ENCODE measurements around the gene OR1K1. TPM values are rescaled to one million over a fixed set of nuclear protein-coding genes. Genes with fewer than 3 reads are reported as not detected.

The OR1K1 gene
- total RNA-seq, 1 experiment from 2014 or later = not detected

DNA sequence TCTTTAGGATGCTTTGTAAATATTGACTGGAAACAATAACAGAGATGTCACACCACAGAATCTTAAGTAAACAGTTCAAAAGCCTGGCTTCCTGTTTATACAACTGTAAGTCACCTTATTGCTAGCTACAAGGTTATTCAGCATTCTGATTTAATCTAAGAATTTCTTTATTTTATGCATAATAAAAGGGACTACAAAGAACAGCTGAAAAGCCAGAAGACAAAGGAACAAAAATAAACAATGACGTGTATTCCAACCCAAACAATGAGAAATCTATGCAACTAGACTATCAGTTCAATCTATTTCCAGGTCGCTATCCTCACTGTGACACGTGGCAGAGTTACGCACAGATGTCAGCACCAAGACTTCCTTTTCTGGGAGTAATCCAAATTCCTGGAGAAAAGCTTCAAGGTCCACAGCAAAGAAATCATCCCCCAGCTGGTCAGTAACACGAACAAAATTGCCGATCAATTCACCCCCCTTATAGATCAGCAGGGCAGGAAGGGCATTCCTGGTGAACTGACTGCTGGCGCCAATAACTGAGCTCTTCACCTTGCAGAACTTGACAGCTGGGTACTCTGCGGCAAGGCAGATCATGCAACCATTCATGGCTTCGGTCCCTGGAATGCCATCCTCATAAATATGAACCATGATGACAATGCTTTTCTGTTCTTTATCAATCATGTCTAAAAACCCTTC is 20.0 kb downstream of the OR1K1 start:
- Histone ChIP-seq H3K36me3 (ENCODE audit: low read depth) (peaks cover 10% of the 10 kb centered on the region), H3K4me3 (no peak overlapping the region), H3K4me2 (no peak overlapping the region), H4K20me1 (ENCODE audit: insufficient read depth) (no peaks in the 10 kb centered on the region), H3F3A (ENCODE audit: insufficient read depth, low read depth) (no peaks in the 10 kb centered on the region), H3K9me2 (ENCODE audit: insufficient read depth) (no peaks in the 10 kb centered on the region), H3K4me1 (replicated peaks; ENCODE audit: insufficient read depth) (no peaks in the 10 kb centered on the region), H2AFZ (no peak overlapping the region), H3K9me3 (ENCODE audit: insufficient read depth, low read depth) (no peaks in the 10 kb centered on the region), H3K27me3 (ENCODE audit: insufficient read depth, low read depth) (no peaks in the 10 kb centered on the region), H3K27ac (no peak overlapping the region), H3K79me2 (ENCODE audit: low read depth) (no peaks in the 10 kb centered on the region; the same call in 1 of the 2 replicates)
- DNase-seq = no peak
- no TSS peak for BruUV-seq (replicated peaks)
- ChIA-PET CTCF (no interaction called here), POLR2A (ENCODE audit: unreplicated experiment) (no interaction called here)
- intact Hi-C loops (cut with micrococcal nuclease; ENCODE audit: unreplicated experiment) = loop anchor here (10.0 kb wide), 2 partner anchors 535 to 1275 kb away; partner anchors contain the start of gene CRB2
- TF ChIP-seq, protein P1, sequence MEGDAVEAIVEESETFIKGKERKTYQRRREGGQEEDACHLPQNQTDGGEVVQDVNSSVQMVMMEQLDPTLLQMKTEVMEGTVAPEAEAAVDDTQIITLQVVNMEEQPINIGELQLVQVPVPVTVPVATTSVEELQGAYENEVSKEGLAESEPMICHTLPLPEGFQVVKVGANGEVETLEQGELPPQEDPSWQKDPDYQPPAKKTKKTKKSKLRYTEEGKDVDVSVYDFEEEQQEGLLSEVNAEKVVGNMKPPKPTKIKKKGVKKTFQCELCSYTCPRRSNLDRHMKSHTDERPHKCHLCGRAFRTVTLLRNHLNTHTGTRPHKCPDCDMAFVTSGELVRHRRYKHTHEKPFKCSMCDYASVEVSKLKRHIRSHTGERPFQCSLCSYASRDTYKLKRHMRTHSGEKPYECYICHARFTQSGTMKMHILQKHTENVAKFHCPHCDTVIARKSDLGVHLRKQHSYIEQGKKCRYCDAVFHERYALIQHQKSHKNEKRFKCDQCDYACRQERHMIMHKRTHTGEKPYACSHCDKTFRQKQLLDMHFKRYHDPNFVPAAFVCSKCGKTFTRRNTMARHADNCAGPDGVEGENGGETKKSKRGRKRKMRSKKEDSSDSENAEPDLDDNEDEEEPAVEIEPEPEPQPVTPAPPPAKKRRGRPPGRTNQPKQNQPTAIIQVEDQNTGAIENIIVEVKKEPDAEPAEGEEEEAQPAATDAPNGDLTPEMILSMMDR (conservative IDR thresholded peaks at IDR 0.05) = no peak
- TF ChIP-seq EZH2 (IDR thresholded peaks at IDR 0.05; ENCODE audit: low read depth) = no peak

DNA sequence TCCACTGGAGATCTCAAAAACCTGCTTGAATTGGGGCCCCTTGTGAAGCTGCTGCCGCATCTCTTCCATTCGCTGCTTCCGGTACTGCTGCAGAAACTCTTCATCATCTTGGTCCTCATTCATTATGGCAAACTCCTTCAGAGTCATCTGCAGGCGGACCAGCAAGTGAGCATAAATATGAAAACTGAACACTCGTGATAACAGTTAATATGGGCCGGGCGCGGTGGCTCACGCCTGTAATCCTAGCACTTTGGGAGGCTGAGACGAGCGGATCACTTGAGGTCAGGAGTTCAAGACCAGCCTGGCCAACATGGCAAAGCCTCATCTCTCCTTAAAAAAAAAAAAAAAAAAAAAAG is 20.5 kb downstream of the OR1K1 start:
- ChIA-PET POLR2A (ENCODE audit: unreplicated experiment) (interaction anchor here (0.7 kb wide), 1 partner anchor 171 kb away, joined by 5 read pairs; no protein-coding TSS in a partner anchor), CTCF (no interaction called here)
- no peak overlapping the region for H3K4me2 ChIP-seq
- H3K9me3 ChIP-seq (ENCODE audit: insufficient read depth, low read depth) = no peaks in the 10 kb centered on the region
- H2AFZ ChIP-seq = no peak overlapping the region
- no peaks in the 10 kb centered on the region for H3K27me3 ChIP-seq (ENCODE audit: insufficient read depth, low read depth)
- no peak overlapping the region for H3K4me3 ChIP-seq
- H3K4me1 ChIP-seq (replicated peaks; ENCODE audit: insufficient read depth) = no peaks in the 10 kb centered on the region
- peaks cover 10% of the 10 kb centered on the region for H3K36me3 ChIP-seq (ENCODE audit: low read depth)
- no TSS peak for BruUV-seq (replicated peaks)
- TF ChIP-seq, protein P1 (conservative IDR thresholded peaks at IDR 0.05) = no peak
- TF ChIP-seq EZH2 (IDR thresholded peaks at IDR 0.05; ENCODE audit: low read depth) = no peak
- no peak for DNase-seq
- intact Hi-C loops (cut with micrococcal nuclease; ENCODE audit: unreplicated experiment) = loop anchor here (10.0 kb wide), 1 partner anchor 534 kb away; the partner anchor contains the start of gene CRB2
- no peaks in the 10 kb centered on the region for H4K20me1 ChIP-seq (ENCODE audit: insufficient read depth)
- H3K9me2 ChIP-seq (ENCODE audit: insufficient read depth) = no peaks in the 10 kb centered on the region
- peaks cover under 1% of the 10 kb centered on the region; the same call in 1 of the 2 replicates for H3K79me2 ChIP-seq (ENCODE audit: low read depth)
- H3F3A ChIP-seq (ENCODE audit: insufficient read depth, low read depth) = no peaks in the 10 kb centered on the region
- H3K27ac ChIP-seq = no peak overlapping the region

DNA sequence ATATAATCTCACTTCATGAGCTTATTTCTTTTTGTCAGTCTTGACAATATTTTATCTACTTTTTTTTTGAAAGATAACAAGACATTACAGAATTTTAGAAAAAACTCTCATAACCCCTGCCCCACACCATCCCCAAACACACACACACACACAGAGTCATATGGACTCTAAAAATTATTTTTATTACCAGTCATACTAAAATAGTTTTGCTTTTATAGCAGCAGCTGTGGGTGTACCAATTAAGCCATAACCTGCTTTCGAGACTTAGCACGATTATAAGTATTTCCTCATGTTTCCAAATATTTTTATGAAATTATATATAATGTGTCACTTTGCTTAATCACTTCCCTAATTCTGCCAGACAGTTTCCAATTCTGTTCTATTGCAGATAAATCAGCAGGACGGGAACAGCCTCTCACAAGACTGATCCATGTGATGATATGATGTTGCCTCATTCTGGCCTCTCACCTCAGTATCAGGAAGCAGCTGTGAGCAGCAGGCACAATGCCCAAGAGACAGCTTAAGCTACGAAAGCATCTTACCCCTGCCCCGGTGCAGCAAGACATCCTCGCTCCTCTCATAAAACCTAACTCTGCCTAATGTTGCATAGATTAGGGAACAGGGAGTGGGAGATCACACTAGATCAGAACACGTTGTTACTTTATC is 21.5 kb downstream of the OR1K1 start:
- Histone ChIP-seq H3K36me3 (ENCODE audit: low read depth) (peaks cover 17% of the 10 kb centered on the region), H4K20me1 (ENCODE audit: insufficient read depth) (no peaks in the 10 kb centered on the region), H3K4me1 (replicated peaks; ENCODE audit: insufficient read depth) (peaks cover under 1% of the 10 kb centered on the region; the same call in 1 of the 2 replicates), H2AFZ (no peak overlapping the region), H3K27ac (no peak overlapping the region), H3K4me2 (no peak overlapping the region), H3K9me3 (ENCODE audit: insufficient read depth, low read depth) (no peaks in the 10 kb centered on the region), H3K27me3 (ENCODE audit: insufficient read depth, low read depth) (no peaks in the 10 kb centered on the region), H3K9me2 (ENCODE audit: insufficient read depth) (no peaks in the 10 kb centered on the region), H3K79me2 (ENCODE audit: low read depth) (peaks cover 8% of the 10 kb centered on the region), H3F3A (ENCODE audit: insufficient read depth, low read depth) (no peaks in the 10 kb centered on the region), H3K4me3 (no peak overlapping the region)
- TF ChIP-seq, protein P1 (conservative IDR thresholded peaks at IDR 0.05) = no peak
- no peak for TF ChIP-seq EZH2 (IDR thresholded peaks at IDR 0.05; ENCODE audit: low read depth)
- CTCF ChIA-PET = interaction anchor here (0.7 kb wide), 2 partner anchors 554 to 1304 kb away, joined by 4 read pairs; no protein-coding TSS in a partner anchor
- POLR2A ChIA-PET (ENCODE audit: unreplicated experiment) = interaction anchor here (0.7 kb wide), 1 partner anchor 170 kb away, joined by 5 read pairs; no protein-coding TSS in a partner anchor
- BruUV-seq (replicated peaks) = no TSS peak
- no peak for DNase-seq
- intact Hi-C loops (cut with micrococcal nuclease; ENCODE audit: unreplicated experiment) = loop anchor here (10.0 kb wide), 1 partner anchor 533 kb away; the partner anchor contains the start of gene CRB2

All from PC-9 (cell line).